ENCODE results near the gene HABP4.
A peak's percentile ranks its signal among the peaks of the same experiment; 100 is the strongest.

HABP4 gene

GRCh38 chr9:96449845-96450612 is at the start of gene HABP4:
HABP4 (plus strand) TSS chr9:96450169; CDS start chr9:96450280, 111 bp downstream.
- DNase-seq (ENCODE audit: extremely low spot score, insufficient read length, low read depth) (peak; percentile 97), FAIRE-seq (peak; percentile 96)

- FAIRE-seq (no peak), DNase-seq (ENCODE audit: extremely low spot score, insufficient read length, low read depth) (no peak)
These were observed 41.3 kb upstream of the HABP4 start for GRCh38 chr9:96408409-96409280.

GRCh38 chr9:96411129-96411838 is 38.7 kb upstream of the HABP4 start:
- FAIRE-seq (no peak), DNase-seq (ENCODE audit: extremely low spot score, insufficient read length, low read depth) (no peak)

GRCh38 chr9:96412174-96412913 is 37.6 kb upstream of the HABP4 start:
- FAIRE-seq: no peak
- no peak for DNase-seq (ENCODE audit: extremely low spot score, insufficient read length, low read depth)

GRCh38 chr9:96413302-96414221 is 36.4 kb upstream of the HABP4 start:
- peak; percentile 64 for FAIRE-seq
- no peak for DNase-seq (ENCODE audit: extremely low spot score, insufficient read length, low read depth)

- FAIRE-seq: peak; percentile 5
- DNase-seq (ENCODE audit: extremely low spot score, insufficient read length, low read depth): peak; percentile 73
These were observed 32.9 kb upstream of the HABP4 start for GRCh38 chr9:96417051-96417586.

- FAIRE-seq (no peak), DNase-seq (ENCODE audit: extremely low spot score, insufficient read length, low read depth) (no peak)
These were observed 32.3 kb upstream of the HABP4 start for GRCh38 chr9:96417661-96418082.

GRCh38 chr9:96418083-96418919 is 31.7 kb upstream of the HABP4 start, which contains the start of gene ZNF367:
ZNF367 (minus strand) TSS chr9:96418370; CDS start chr9:96418032, 338 bp downstream.
- peak; percentile 82 for DNase-seq (ENCODE audit: extremely low spot score, insufficient read length, low read depth)
- peak; percentile 90 for FAIRE-seq

- peak; percentile 46 for FAIRE-seq
- DNase-seq (ENCODE audit: extremely low spot score, insufficient read length, low read depth): no peak
These were observed 30.9 kb upstream of the HABP4 start for GRCh38 chr9:96418920-96419690.

GRCh38 chr9:96419691-96419969 is 30.3 kb upstream of the HABP4 start:
- DNase-seq (ENCODE audit: extremely low spot score, insufficient read length, low read depth) (no peak), FAIRE-seq (no peak)

- no peak for DNase-seq (ENCODE audit: extremely low spot score, insufficient read length, low read depth)
- peak; percentile 87 for FAIRE-seq
These were observed 29.3 kb upstream of the HABP4 start for GRCh38 chr9:96420468-96421219.

GRCh38 chr9:96423322-96423984 is 26.5 kb upstream of the HABP4 start:
- FAIRE-seq (no peak), DNase-seq (ENCODE audit: extremely low spot score, insufficient read length, low read depth) (no peak)

- DNase-seq (ENCODE audit: extremely low spot score, insufficient read length, low read depth) (no peak), FAIRE-seq (no peak)
These were observed 26.0 kb upstream of the HABP4 start for GRCh38 chr9:96423985-96424336.

GRCh38 chr9:96425500-96426169 is 24.3 kb upstream of the HABP4 start:
- no peak for FAIRE-seq

GRCh38 chr9:96429732-96430131 is 20.2 kb upstream of the HABP4 start:
- DNase-seq (ENCODE audit: extremely low spot score, insufficient read length, low read depth) (no peak), FAIRE-seq (no peak)

More at GRCh38 chr9:96425500-96426169, 24.3 kb upstream of the HABP4 start:
- no peak for DNase-seq (ENCODE audit: extremely low spot score, insufficient read length, low read depth)
